ENCODE results near the gene TBATA.
"Not testable (repeated sequence)": the region's sequence is repeated elsewhere in the genome, so short reads cannot be mapped to it uniquely, and the experiment has no call there.

The TBATA gene

GRCh38 chr10:70777063-70777875, 7.9 kb downstream of the TBATA start:
- no peak for DNase-seq

- no peak for DNase-seq
Measured at GRCh38 chr10:70776455-70777005, 8.6 kb downstream of the TBATA start.

- no peak for DNase-seq
Measured at GRCh38 chr10:70775679-70776454, 9.3 kb downstream of the TBATA start.

- DNase-seq = no peak
Measured at GRCh38 chr10:70774810-70775678, 10.1 kb downstream of the TBATA start.

GRCh38 chr10:70773965-70774809, 11.0 kb downstream of the TBATA start:
- no peak for DNase-seq

GRCh38 chr10:70773461-70773860, 11.7 kb downstream of the TBATA start:
- DNase-seq = no peak

- DNase-seq = no peak
Measured at GRCh38 chr10:70772627-70773026, 12.6 kb downstream of the TBATA start.

GRCh38 chr10:70771311-70772194, 13.6 kb downstream of the TBATA start:
- DNase-seq = no peak

GRCh38 chr10:70770516-70770915, 14.7 kb downstream of the TBATA start:
- not testable (repeated sequence) for DNase-seq

GRCh38 chr10:70770001-70770400, 15.2 kb downstream of the TBATA start:
- DNase-seq = no peak

GRCh38 chr10:70769121-70769520, 16.1 kb downstream of the TBATA start:
- DNase-seq = no peak

- not testable (repeated sequence) for DNase-seq
Measured at GRCh38 chr10:70768026-70768685, 17.0 kb downstream of the TBATA start.

- DNase-seq = no peak
Measured at GRCh38 chr10:70765794-70766594, 19.2 kb downstream of the TBATA start.

GRCh38 chr10:70763567-70763966, 21.6 kb downstream of the TBATA start:
- DNase-seq = no peak

- DNase-seq = no peak
Measured at GRCh38 chr10:70762441-70763175, 22.6 kb downstream of the TBATA start.

GRCh38 chr10:70761727-70762350, 23.3 kb downstream of the TBATA start:
- no peak for DNase-seq

GRCh38 chr10:70761031-70761601, 24.1 kb downstream of the TBATA start:
- no peak for DNase-seq
